ENCODE data around the gene ARHGAP8.

ARHGAP8 gene

GRCh38 chr22:44718418-44718817 lies 34.0 kb upstream of the ARHGAP8 start:
- Mint-ChIP-seq H3K36me3 (no peaks in the 10 kb centered on the region), H3K9me3 (no peaks in the 10 kb centered on the region), H3K4me3 (no peak overlapping the region), H3K4me1 (peaks cover 5% of the 10 kb centered on the region), H3K27me3 (no peaks in the 10 kb centered on the region), H3K27ac (no peak overlapping the region)
- CTCF ChIA-PET, result interaction anchor here (0.6 kb wide), 1 partner anchor 130 kb away, joined by 4 read pairs; no protein-coding TSS in a partner anchor
- no peak for DNase-seq

- Mint-ChIP-seq H3K9me3 (no peaks in the 10 kb centered on the region), H3K27me3 (no peaks in the 10 kb centered on the region), H3K4me1 (peaks cover 5% of the 10 kb centered on the region), H3K36me3 (no peaks in the 10 kb centered on the region), H3K4me3 (no peak overlapping the region), H3K27ac (no peak overlapping the region)
- CTCF ChIA-PET, result interaction anchor here (0.7 to 1.1 kb wide), 2 partner anchors 21 to 462 kb away, joined by 3 read pairs; no protein-coding TSS in a partner anchor
- no peak for DNase-seq
Observed at GRCh38 chr22:44719586-44720368, 32.6 kb upstream of the ARHGAP8 start.

GRCh38 chr22:44721213-44721612 lies 31.2 kb upstream of the ARHGAP8 start:
- Mint-ChIP-seq H3K27me3 (no peaks in the 10 kb centered on the region), H3K36me3 (no peaks in the 10 kb centered on the region), H3K4me3 (no peak overlapping the region), H3K4me1 (peaks cover 5% of the 10 kb centered on the region), H3K27ac (no peak overlapping the region), H3K9me3 (no peaks in the 10 kb centered on the region)
- CTCF ChIA-PET, result interaction anchor here (1.0 kb wide), 1 partner anchor 14 kb away, joined by 3 read pairs; no protein-coding TSS in a partner anchor
- DNase-seq, result no peak

- Mint-ChIP-seq H3K9me3 (no peaks in the 10 kb centered on the region), H3K27ac (no peak overlapping the region), H3K27me3 (no peaks in the 10 kb centered on the region), H3K4me1 (peaks cover 5% of the 10 kb centered on the region), H3K36me3 (no peaks in the 10 kb centered on the region), H3K4me3 (no peak overlapping the region)
- CTCF ChIA-PET, result no interaction called here
- no peak for DNase-seq
Observed at GRCh38 chr22:44722611-44723010, 29.8 kb upstream of the ARHGAP8 start.

- Mint-ChIP-seq H3K36me3 (no peaks in the 10 kb centered on the region), H3K27me3 (no peaks in the 10 kb centered on the region), H3K4me1 (peaks cover under 1% of the 10 kb centered on the region), H3K27ac (no peak overlapping the region), H3K9me3 (no peaks in the 10 kb centered on the region), H3K4me3 (no peak overlapping the region)
- no peak for DNase-seq
- CTCF ChIA-PET, result no interaction called here
Observed at GRCh38 chr22:44723801-44724200, 28.6 kb upstream of the ARHGAP8 start.

- Mint-ChIP-seq H3K27ac (no peak overlapping the region), H3K9me3 (no peaks in the 10 kb centered on the region), H3K4me3 (no peak overlapping the region), H3K4me1 (no peaks in the 10 kb centered on the region), H3K36me3 (no peaks in the 10 kb centered on the region), H3K27me3 (no peaks in the 10 kb centered on the region)
- no peak for DNase-seq
- CTCF ChIA-PET, result no interaction called here
Observed at GRCh38 chr22:44724416-44724815, 28.0 kb upstream of the ARHGAP8 start.

GRCh38 chr22:44724859-44725258 lies 27.5 kb upstream of the ARHGAP8 start:
- CTCF ChIA-PET, result no interaction called here
- no peaks in the 10 kb centered on the region for H3K36me3 Mint-ChIP-seq
- no peak for DNase-seq
- H3K4me1 Mint-ChIP-seq, result no peaks in the 10 kb centered on the region
- H3K27me3 Mint-ChIP-seq, result no peaks in the 10 kb centered on the region
- no peak overlapping the region for H3K27ac Mint-ChIP-seq
- H3K4me3 Mint-ChIP-seq, result no peak overlapping the region
- H3K9me3 Mint-ChIP-seq, result no peaks in the 10 kb centered on the region

GRCh38 chr22:44726439-44726838 lies 25.9 kb upstream of the ARHGAP8 start:
- Mint-ChIP-seq H3K27me3 (no peaks in the 10 kb centered on the region), H3K27ac (no peak overlapping the region), H3K4me1 (no peaks in the 10 kb centered on the region), H3K36me3 (no peaks in the 10 kb centered on the region), H3K4me3 (no peak overlapping the region), H3K9me3 (no peaks in the 10 kb centered on the region)
- CTCF ChIA-PET, result no interaction called here
- no peak for DNase-seq

- Mint-ChIP-seq H3K9me3 (peaks cover under 1% of the 10 kb centered on the region), H3K27me3 (no peaks in the 10 kb centered on the region), H3K4me1 (no peaks in the 10 kb centered on the region), H3K27ac (no peak overlapping the region), H3K4me3 (no peak overlapping the region), H3K36me3 (no peaks in the 10 kb centered on the region)
- no peak for DNase-seq
- CTCF ChIA-PET, result no interaction called here
Observed at GRCh38 chr22:44727148-44727547, 25.2 kb upstream of the ARHGAP8 start.

- Mint-ChIP-seq H3K27ac (no peak overlapping the region), H3K36me3 (peaks cover 2% of the 10 kb centered on the region), H3K4me1 (no peaks in the 10 kb centered on the region), H3K9me3 (peaks cover 4% of the 10 kb centered on the region), H3K4me3 (no peak overlapping the region), H3K27me3 (no peaks in the 10 kb centered on the region)
- no peak for DNase-seq
- CTCF ChIA-PET, result no interaction called here
Observed at GRCh38 chr22:44727709-44728108, 24.7 kb upstream of the ARHGAP8 start.

GRCh38 chr22:44728761-44729324 lies 23.5 kb upstream of the ARHGAP8 start:
- H3K27ac Mint-ChIP-seq, result no peak overlapping the region
- CTCF ChIA-PET, result no interaction called here
- DNase-seq, result no peak
- no peaks in the 10 kb centered on the region for H3K27me3 Mint-ChIP-seq
- peaks cover 2% of the 10 kb centered on the region for H3K36me3 Mint-ChIP-seq
- peaks cover 6% of the 10 kb centered on the region for H3K9me3 Mint-ChIP-seq
- H3K4me3 Mint-ChIP-seq, result no peak overlapping the region
- no peaks in the 10 kb centered on the region for H3K4me1 Mint-ChIP-seq

- H3K9me3 Mint-ChIP-seq, result peaks cover 6% of the 10 kb centered on the region
- no peak for DNase-seq
- CTCF ChIA-PET, result interaction anchor here (0.9 kb wide), 1 partner anchor 44 kb away, joined by 3 read pairs; no protein-coding TSS in a partner anchor
- H3K27me3 Mint-ChIP-seq, result no peaks in the 10 kb centered on the region
- H3K27ac Mint-ChIP-seq, result no peak overlapping the region
- H3K4me3 Mint-ChIP-seq, result no peak overlapping the region
- H3K4me1 Mint-ChIP-seq, result no peaks in the 10 kb centered on the region
- peaks cover 2% of the 10 kb centered on the region for H3K36me3 Mint-ChIP-seq
Observed at GRCh38 chr22:44729391-44730021, 22.9 kb upstream of the ARHGAP8 start.

- Mint-ChIP-seq H3K36me3 (peaks cover 2% of the 10 kb centered on the region), H3K27ac (no peak overlapping the region), H3K9me3 (peaks cover 6% of the 10 kb centered on the region), H3K4me1 (no peaks in the 10 kb centered on the region), H3K27me3 (no peaks in the 10 kb centered on the region), H3K4me3 (no peak overlapping the region)
- DNase-seq, result no peak
- CTCF ChIA-PET, result interaction anchor here (0.9 to 2.1 kb wide), 2 partner anchors 33 to 44 kb away, joined by 3 to 7 read pairs; no protein-coding TSS in a partner anchor
Observed at GRCh38 chr22:44730022-44730393, 22.4 kb upstream of the ARHGAP8 start.

- Mint-ChIP-seq H3K4me3 (no peak overlapping the region), H3K27ac (no peak overlapping the region), H3K4me1 (no peaks in the 10 kb centered on the region), H3K9me3 (peaks cover 6% of the 10 kb centered on the region), H3K36me3 (peaks cover 2% of the 10 kb centered on the region), H3K27me3 (no peaks in the 10 kb centered on the region)
- CTCF ChIA-PET, result interaction anchor here (0.9 to 2.1 kb wide), 2 partner anchors 34 to 45 kb away, joined by 3 to 7 read pairs; no protein-coding TSS in a partner anchor
- DNase-seq, result no peak
Observed at GRCh38 chr22:44730490-44731356, 21.7 kb upstream of the ARHGAP8 start.

Measured in activated naive CD4-positive, alpha-beta T cell treated with anti-CD3 and anti-CD28 coated beads, Interleukin-2, amount 10 ng/mL, durations not matched to agents 7 days and 5 days (primary cell).